Right lobe of liver (tissue), 6 donors: ENCODE data around the gene SPDYA. TPM values are rescaled to one million over a fixed set of nuclear protein-coding genes. Genes with fewer than 3 reads are reported as not detected.

ENCODE experiments used
- ATAC-seq, 4 donors: fragments of 200-7000 bp; cut with Tn5 transposase; one replicate each; pipeline ENCODE4 v1.9.1; 2020; ENCODE audit warnings: mild to moderate bottlenecking in 4 of 4, moderate library complexity in 4 of 4
- DNase-seq, 3 donors: peaks; one replicate each; pipeline ENCODE4 v3.0.0-alpha.2; 2020
- H3K27ac ChIP-seq, 3 donors: fragments of 200-600 bp; one replicate each; pipeline ENCODE4 v1.8.0; 2022
- H3K27me3 ChIP-seq, 2 donors: fragments of 200-600 bp; one replicate each; pipeline ENCODE4 v1.8.0; 2022
- H3K36me3 ChIP-seq, 4 donors: fragments of 200-600 bp; sonication (generic) in 1 of 4; one replicate each; pipeline versions ENCODE4 v1.5.1 to v1.8.0; 2017 to 2022; ENCODE audit warnings: control low read depth in 1 of 4
- H3K4me1 ChIP-seq, 4 donors: fragments of 200-600 bp; sonication (generic) in 1 of 4; one replicate each; pipeline versions ENCODE4 v1.5.1 to v1.8.0; 2017 to 2022; ENCODE audit warnings: control low read depth in 1 of 4
- H3K4me3 ChIP-seq, 3 donors: fragments of 200-600 bp; one replicate each; pipeline ENCODE4 v1.8.0; 2022
- H3K9me3 ChIP-seq, 4 donors: fragments of 200-600 bp; sonication (generic) in 1 of 4; one replicate each; pipeline versions ENCODE4 v1.5.1 to v1.8.0; 2017 to 2022; ENCODE audit warnings: control low read depth in 1 of 4
- CTCF ChIP-seq, 4 donors: fragments of 200-600 bp in 3 of 4; fragments of 450-650 bp in 1 of 4; IDR thresholded peaks; one replicate each; pipeline versions ENCODE4 v1.5.1 to v1.8.0; 2016 to 2022; ENCODE audit warnings: antibody characterized with exemption in 4 of 4, mild to moderate bottlenecking in 2 of 4
- POLR2A ChIP-seq: fragments of 450-650 bp; IDR thresholded peaks from one replicate; pipeline ENCODE4 v1.6.1; 2017; ENCODE audit warnings: antibody characterized with exemption, mild to moderate bottlenecking
- WGBS: methylation state at CpG from one replicate; pipeline ENCODE4 v1.1.6; 2018; ENCODE audit warnings: low coverage, low lambda C conversion rate; ENCODE audit not compliant: insufficient coverage; ENCODE audit errors: missing lambda C conversion rate; 5-methylcytosine and 5-hydroxymethylcytosine counted together
- intact Hi-C, 2 donors: fragments of 100-400 bp; cut with DNase I; formaldehyde crosslinking; loops; one replicate each; pipeline versions ENCODE4 v1.11.2 to v1.14.1; 2022
- total RNA-seq, 6 experiments: library from RNA; depleted of rRNA in 2 of 6; stranded (reverse); fragments of >200 nt in 2 of 6; fragmentation: NEBNext Ultra II Directional in 3 of 6; extraction: Animal tissue kit (Norgen Biotek cat#: 25700) in 3 of 6; gene quantifications; one replicate each; pipeline versions ENCODE4 v1.1.0 to v1.2.4, GENCODE V29; 2016 to 2023
- donor health status: DM: no; HTN: yes; CAD: no.
- donor health status: DM: no; HTN: no; CAD: no.
- donor health status: DM: no; HTN: no; CAD: no.
- donor health status: DM: no; HTN: yes; CAD: no.
- donor health status: DM: no; HTN: yes; CAD: no.

The SPDYA gene
- total RNA-seq, 6 experiments from 2014 or later = 0.15 to 0.55 (median 0.42) TPM; not detected in 1

GRCh38 chr2:28842042-28842441, 31.4 kb downstream of the SPDYA start:
- Histone ChIP-seq H3K4me1 (no peaks in the 10 kb centered on the region), H3K4me3 (no peak overlapping the region), H3K27ac (no peak overlapping the region), H3K9me3 (no peaks in the 10 kb centered on the region), H3K36me3 (no peaks in the 10 kb centered on the region), H3K27me3 (no peaks in the 10 kb centered on the region)
- TF ChIP-seq CTCF (IDR thresholded peaks at IDR 0.05) (no peak), POLR2A (no peak)
- DNase-seq (no peak), ATAC-seq (no peak)
- WGBS = 63% methylated on average over 3 of the region's 3 CpGs
- intact Hi-C loops = no loop called here

GRCh38 chr2:28855193-28855592, 44.6 kb downstream of the SPDYA start:
- Histone ChIP-seq H3K27ac (no peak overlapping the region), H3K27me3 (no peaks in the 10 kb centered on the region), H3K9me3 (no peaks in the 10 kb centered on the region), H3K36me3 (peaks cover 0 to under 1% (median 0%) of the 10 kb centered on the region in 4 donors), H3K4me1 (no peaks in the 10 kb centered on the region), H3K4me3 (no peak overlapping the region)
- WGBS = 89% methylated on average over 1 of the region's 1 CpG
- DNase-seq (no peak), ATAC-seq (no peak)
- intact Hi-C loops = no loop called here
- TF ChIP-seq CTCF (IDR thresholded peaks at IDR 0.05) (no peak), POLR2A (no peak)

- Histone ChIP-seq H3K27me3 (no peaks in the 10 kb centered on the region), H3K4me1 (no peaks in the 10 kb centered on the region), H3K9me3 (no peaks in the 10 kb centered on the region), H3K27ac (no peak overlapping the region), H3K4me3 (no peak overlapping the region), H3K36me3 (peaks cover 0 to 6% (median 0%) of the 10 kb centered on the region in 4 donors)
- intact Hi-C loops = no loop called here
- TF ChIP-seq POLR2A = no peak
- no peak for TF ChIP-seq CTCF (IDR thresholded peaks at IDR 0.05)
- DNase-seq (no peak), ATAC-seq (no peak)
Observed at GRCh38 chr2:28855977-28856376, 45.3 kb downstream of the SPDYA start.

GRCh38 chr2:28868611-28869010, 58.0 kb downstream of the SPDYA start:
- intact Hi-C loops = no loop called here
- no peak overlapping the region for H3K4me3 ChIP-seq
- no peak for DNase-seq

More at GRCh38 chr2:28868611-28869010, 58.0 kb downstream of the SPDYA start:
- Histone ChIP-seq H3K27me3 (no peaks in the 10 kb centered on the region), H3K27ac (no peak overlapping the region), H3K9me3 (no peaks in the 10 kb centered on the region), H3K36me3 (no peaks in the 10 kb centered on the region), H3K4me1 (peaks cover 0 to 23% (median 9%) of the 10 kb centered on the region in 4 donors)
- WGBS = 77% methylated on average over 7 of the region's 12 CpGs
- no peak for ATAC-seq
- TF ChIP-seq POLR2A = no peak
- no peak for TF ChIP-seq CTCF (IDR thresholded peaks at IDR 0.05)
